Measurements from ENCODE around the gene PHTF1. TPM values are rescaled to one million over a fixed set of nuclear protein-coding genes. Genes with fewer than 3 reads are reported as not detected.

PHTF1 gene
- total and polyA plus RNA-seq, 2 of the 4 experiments (the other 2 are of a cell fraction) = 9.6 to 13.3 TPM

- Histone ChIP-seq H4K8ac (ENCODE audit: low read depth in 2 of 2, low read length in 2 of 2) (no peak overlapping the region), H3K4me3 (ENCODE audit: insufficient read depth, low read depth, low read length) (no peak overlapping the region), H3K9me3 (ENCODE audit: control insufficient read depth, insufficient read depth, low read length) (no peaks in the 10 kb centered on the region), H4K91ac (ENCODE audit: insufficient read depth, low read depth, low read length) (no peak overlapping the region), H3K27me3 (ENCODE audit: control insufficient read depth, insufficient read depth, low read length) (no peaks in the 10 kb centered on the region), H4K20me1 (ENCODE audit: insufficient read depth, low read length) (peaks cover 22% of the 10 kb centered on the region; the same call in 1 of the 2 replicates), H2AK5ac (ENCODE audit: low read depth, low read length) (no peak overlapping the region), H3K4ac (ENCODE audit: low read depth, low read length) (no peak overlapping the region), H3K9me1 (ENCODE audit: insufficient read depth, low read length) (peaks cover 5% of the 10 kb centered on the region), H2AK9ac (replicated peaks; ENCODE audit: low read depth, low read length, poor library complexity) (no peak overlapping the region), H3K14ac (replicated peaks; ENCODE audit: low read depth, low read length) (no peak overlapping the region), H3K18ac (ENCODE audit: low read depth, low read length) (no peak overlapping the region), H3K4me2 (ENCODE audit: low read depth, low read length) (no peak overlapping the region), H2AFZ (replicated peaks; ENCODE audit: low read length, poor library complexity) (no peak overlapping the region), H3K79me1 (ENCODE audit: low read depth in 1 of 2, low read length in 2 of 2) (peaks cover 13 to 54% of the 10 kb centered on the region in 2 experiments), H3K36me3 (ENCODE audit: control insufficient read depth, insufficient read depth, low read length) (peaks cover 2% of the 10 kb centered on the region; the same call in 1 of the 2 replicates), H2BK15ac (ENCODE audit: low read depth, low read length) (no peak overlapping the region), H2BK120ac (ENCODE audit: low read depth, low read length) (no peak overlapping the region), H2BK20ac (ENCODE audit: low read depth, low read length) (no peak overlapping the region), H3K56ac (ENCODE audit: extremely low read depth, insufficient read depth, low read length) (no peak overlapping the region), H3K23ac (ENCODE audit: low read depth, low read length) (no peak overlapping the region), H3K4me1 (ENCODE audit: control insufficient read depth, insufficient read depth, low read length) (peaks cover 2% of the 10 kb centered on the region; the same call in 1 of the 2 replicates), H4K5ac (ENCODE audit: low read depth, low read length) (no peak overlapping the region), H2BK5ac (ENCODE audit: low read depth, low read length, poor library complexity, severe bottlenecking) (no peak overlapping the region), H3K27ac (ENCODE audit: insufficient read depth, low read length) (no peak overlapping the region), H3K9ac (ENCODE audit: low read depth, low read length) (no peak overlapping the region)
- no peak for ATAC-seq (ENCODE audit: low read depth)
- TF ChIP-seq RCOR1 (IDR thresholded peaks at IDR 0.05; ENCODE audit: insufficient replicate concordance, low read length) (no peak), POLR2A (IDR thresholded peaks at IDR 0.05; ENCODE audit: low read depth, low read length) (no peak), MAFK (IDR thresholded peaks at IDR 0.05; ENCODE audit: low read depth, low read length) (no peak), SMC3 (IDR thresholded peaks at IDR 0.05; ENCODE audit: low read depth, low read length) (no peak), ELK1 (IDR thresholded peaks at IDR 0.05; ENCODE audit: borderline replicate concordance, low read depth, low read length) (no peak), NFE2L2 (IDR thresholded peaks at IDR 0.05; ENCODE audit: low read depth, low read length) (no peak), USF2 (IDR thresholded peaks at IDR 0.05; ENCODE audit: low read depth, low read length) (no peak), MXI1 (IDR thresholded peaks at IDR 0.05; ENCODE audit: borderline replicate concordance, low read depth, low read length) (no peak)
- CTCF ChIA-PET = no interaction called here
- intact Hi-C loops (cut with micrococcal nuclease) = no loop called here
- dilution Hi-C loops (cut with HindIII; ENCODE audit: low sequenced_read_pairs, unreplicated experiment) = no loop called here
- in situ Hi-C loops (cut with MboI; ENCODE audit: low sequenced_read_pairs) = no loop called here
- POLR2A ChIA-PET (ENCODE audit: unreplicated experiment) = no interaction called here
- no CpG with 5 or more reads among the region's 3 CpGs for WGBS, 2 experiments (ENCODE audit: extremely low coverage in 2 of 2, insufficient read length in 1 of 2)
- no peak for DNase-seq
- BruUV-seq (replicated peaks) = no TSS peak
Observed at GRCh38 chr1:113802367-113803007, 43.2 kb upstream of the PHTF1 start.
